ENCODE measurements around the gene SLC25A12.

- TF ChIP-seq CTCF (conservative IDR thresholded peaks at IDR 0.05; ENCODE audit: low read depth, low read length): no peak
- TF ChIP-seq EZH2 (IDR thresholded peaks at IDR 0.05; ENCODE audit: borderline replicate concordance, low read depth, low read length, poor library complexity, severe bottlenecking): no peak
Observed at GRCh38 chr2:171895786-171896185, 1.7 kb upstream of the SLC25A12 start.
